GM19193 (cell line): ENCODE measurements around the gene ZNF628.

ENCODE experiments used
- POLR2A ChIP-seq: IDR thresholded peaks from 4 replicates; pipeline ENCODE4 v1.6.1; 2011; ENCODE audit not compliant: insufficient read depth, insufficient read length; ENCODE audit errors: extremely low read depth

Gene ZNF628

DNA sequence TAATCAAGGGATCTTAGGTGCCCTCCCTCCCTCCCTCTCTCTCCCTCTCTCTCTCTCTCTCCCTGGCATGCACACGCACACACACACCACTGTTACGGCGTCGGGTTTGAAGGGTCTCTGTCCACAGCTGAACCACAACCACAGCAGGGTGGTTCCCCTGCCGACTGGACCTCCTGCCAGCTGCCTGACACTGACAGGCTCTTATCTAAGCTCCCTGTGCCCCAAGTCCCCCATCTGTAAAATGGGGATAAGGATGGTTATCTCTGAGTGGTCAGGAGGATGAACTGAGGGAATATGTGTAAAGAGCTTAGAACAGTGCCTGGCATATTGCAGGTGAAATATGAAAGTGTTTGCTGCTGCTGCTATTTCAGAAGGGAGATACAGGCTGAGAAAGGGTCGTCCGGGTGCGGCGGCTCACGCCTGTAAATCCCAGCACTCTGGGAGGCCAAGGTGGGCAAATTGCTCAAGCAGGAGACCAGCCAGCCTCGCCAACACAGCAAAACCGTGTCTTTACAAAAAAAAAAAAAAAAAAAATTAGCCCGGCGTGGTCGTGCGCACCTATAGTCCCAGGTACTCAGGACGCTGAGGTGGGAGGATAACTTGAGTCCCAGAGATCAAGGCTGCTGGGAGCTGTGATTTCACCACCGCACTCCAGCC is 32.5 kb upstream of the ZNF628 start:
- no peak for TF ChIP-seq POLR2A

DNA sequence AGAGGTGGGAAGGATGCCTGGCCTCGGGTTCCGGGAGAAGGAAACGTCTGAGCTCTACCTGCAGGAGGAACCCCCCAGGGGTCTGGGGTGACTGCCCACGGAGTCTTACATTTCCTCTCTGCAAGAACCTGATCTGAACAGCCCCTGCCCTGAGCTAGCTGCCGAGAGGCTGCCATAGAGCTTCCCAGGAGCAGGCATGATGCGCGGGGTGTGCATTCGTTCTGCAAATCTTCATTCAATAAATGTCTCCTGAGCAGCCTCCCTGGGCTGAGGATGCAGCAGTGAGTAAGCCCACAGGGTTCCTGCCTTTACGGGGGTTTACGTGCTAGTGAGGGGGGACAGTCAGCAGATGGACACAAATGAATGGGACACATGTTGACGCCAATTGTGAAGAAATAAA is 31.8 kb upstream of the ZNF628 start:
- no peak for TF ChIP-seq POLR2A

- no peak for TF ChIP-seq POLR2A
Measured at GRCh38 chr19:55446060-55446459, 30.4 kb upstream of the ZNF628 start.

- no peak for TF ChIP-seq POLR2A
Measured at GRCh38 chr19:55447421-55448174, 28.8 kb upstream of the ZNF628 start.

- no peak for TF ChIP-seq POLR2A
Measured at GRCh38 chr19:55449469-55449868, 26.9 kb upstream of the ZNF628 start.

GRCh38 chr19:55451163-55451964 is 25.1 kb upstream of the ZNF628 start:
- TF ChIP-seq POLR2A: no peak

- TF ChIP-seq POLR2A: no peak
Measured at GRCh38 chr19:55451965-55452748, 24.3 kb upstream of the ZNF628 start.

DNA sequence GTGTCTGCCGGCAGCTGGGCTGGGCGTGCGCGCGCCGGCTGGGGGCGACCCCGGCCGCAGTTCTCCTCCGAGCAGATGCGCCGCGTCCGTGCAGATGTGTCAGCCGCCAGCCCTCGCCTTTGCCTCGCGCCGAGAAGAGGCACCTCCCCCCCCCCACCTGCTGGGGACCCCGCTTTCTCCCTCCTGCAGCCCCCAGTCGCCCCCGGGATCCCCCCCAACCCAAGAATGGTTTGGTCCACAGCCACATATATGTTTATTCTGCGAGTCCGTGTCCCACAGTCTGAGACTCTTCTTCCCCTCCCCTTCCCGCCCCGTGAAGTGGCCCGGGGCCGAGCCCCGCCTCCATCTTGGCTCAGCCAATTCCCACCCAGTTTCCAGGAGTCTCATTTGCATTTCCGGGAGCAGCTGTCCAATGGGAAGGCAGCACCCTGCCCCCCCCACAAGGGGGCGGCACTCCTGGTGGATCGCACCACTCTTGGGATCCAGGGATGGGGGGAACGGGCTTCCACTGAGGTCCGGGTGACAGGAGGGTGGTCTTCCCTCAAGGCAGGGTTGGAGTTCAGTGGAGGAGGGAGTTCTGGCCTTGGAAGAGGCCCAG is 23.6 kb upstream of the ZNF628 start:
- TF ChIP-seq POLR2A: no peak

- no peak for TF ChIP-seq POLR2A
Measured at GRCh38 chr19:55453511-55454260, 22.7 kb upstream of the ZNF628 start.

DNA sequence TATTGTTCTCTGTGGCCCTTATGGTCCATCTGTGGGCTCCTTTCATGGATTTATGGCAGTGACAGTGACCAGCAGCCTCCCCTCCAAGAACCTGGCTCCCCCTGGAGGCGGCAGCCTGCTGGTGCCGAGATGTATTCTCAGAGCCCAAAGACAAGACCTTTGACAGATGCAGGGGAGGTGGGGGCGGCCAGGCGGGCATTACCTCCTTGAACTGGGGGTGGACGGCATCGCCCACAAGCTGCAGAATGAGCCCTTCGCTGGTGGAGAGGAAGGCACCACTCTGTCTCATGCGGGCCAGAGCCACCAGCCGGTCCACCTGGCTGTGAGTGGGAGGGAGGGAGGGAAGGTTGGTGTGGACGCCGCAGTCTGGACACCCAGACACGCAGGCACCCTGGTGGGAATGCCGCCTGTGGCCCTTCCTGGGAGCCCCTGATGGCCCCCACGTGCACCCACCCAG is 21.6 kb upstream of the ZNF628 start:
- no peak for TF ChIP-seq POLR2A

- no peak for TF ChIP-seq POLR2A
Measured at GRCh38 chr19:55455576-55456235, 20.7 kb upstream of the ZNF628 start.

DNA sequence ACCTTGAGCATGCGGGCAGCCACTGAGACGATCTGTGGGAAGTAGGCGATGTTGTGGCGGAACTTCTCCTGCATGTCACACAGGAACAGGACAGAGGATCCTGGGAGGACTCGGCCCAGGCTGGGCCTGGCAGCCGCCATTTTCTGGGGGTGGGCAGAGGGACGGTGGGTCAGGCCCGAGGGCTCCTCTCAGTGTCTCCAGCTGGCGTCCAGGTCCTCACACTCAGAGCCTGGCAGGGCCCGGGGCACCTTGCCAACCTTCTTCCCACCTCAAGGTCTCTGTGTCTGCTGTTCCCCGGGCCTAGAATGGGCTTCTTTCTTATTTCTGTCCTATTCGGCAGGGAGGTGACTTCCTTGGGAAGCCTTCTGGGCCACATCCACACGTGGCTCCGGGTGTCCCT is 20.1 kb upstream of the ZNF628 start:
- no peak for TF ChIP-seq POLR2A
